A673 (cell line): ENCODE measurements around the gene RAB33A. TPM values are rescaled to one million over a fixed set of nuclear protein-coding genes. Genes with fewer than 3 reads are reported as not detected.

Experiments used
- BruUV-seq: library from RNA; stranded (reverse); fragments of 400-500 nt; replicated peaks from 2 replicates; lab custom pipeline; 2021; lab: Mats Ljungman, UMichigan
- CTCF ChIA-PET: fragments of 300-600 bp; sonication (Branson Sonifier 250); formaldehyde crosslinking; loops from one replicate; lab custom pipeline; 2022; ENCODE audit warnings: antibody characterized with exemption; lab: Charles Lee
- POLR2A ChIA-PET: fragments of 300-600 bp; sonication (Branson Sonifier 250); formaldehyde crosslinking; loops from one replicate; lab custom pipeline; 2022; ENCODE audit warnings: antibody characterized with exemption; ENCODE audit not compliant: low non-redundant PET; lab: Charles Lee
- DNase-seq: peaks from one replicate; pipeline ENCODE4 v3.0.0-alpha.2; 2015; ENCODE audit warnings: low spot score
- H3K27ac ChIP-seq: fragments of 200-600 bp; sonication (generic); 2 replicates; pipeline ENCODE4 v1.5.1; 2016; ENCODE audit warnings: mixed run types, low read depth, mild to moderate bottlenecking, mixed read lengths, antibody characterized with exemption, low read length; ENCODE audit not compliant: poor library complexity, severe bottlenecking
- H3K27me3 ChIP-seq: fragments of 200-600 bp; sonication (generic); replicated peaks from 2 replicates; pipeline ENCODE4 v1.6.1; 2017; ENCODE audit warnings: mixed run types, low read depth, mild to moderate bottlenecking, mixed read lengths, antibody characterized with exemption, low read length; ENCODE audit not compliant: insufficient read depth, poor library complexity
- H3K36me3 ChIP-seq: fragments of 200-600 bp; sonication (generic); 2 replicates; pipeline ENCODE4 v1.6.1; 2016; ENCODE audit warnings: mixed run types, mild to moderate bottlenecking, mixed read lengths, antibody characterized with exemption, low read length; ENCODE audit not compliant: insufficient read depth, poor library complexity, severe bottlenecking
- H3K4me1 ChIP-seq: fragments of 200-600 bp; sonication (generic); 2 replicates; pipeline ENCODE4 v1.6.1; 2017; ENCODE audit warnings: mixed run types, mild to moderate bottlenecking, mixed read lengths, antibody characterized with exemption, low read length; ENCODE audit not compliant: insufficient read depth, poor library complexity, severe bottlenecking
- H3K4me3 ChIP-seq: fragments of 200-600 bp; sonication (generic); 2 replicates; pipeline ENCODE4 v1.5.1; 2016; ENCODE audit warnings: low read depth, mixed run types, mild to moderate bottlenecking, mixed read lengths, low read length; ENCODE audit not compliant: poor library complexity, severe bottlenecking
- H3K9me3 ChIP-seq: fragments of 200-600 bp; sonication (generic); 2 replicates; pipeline ENCODE4 v1.6.1; 2016; ENCODE audit warnings: mixed run types, low read depth, mild to moderate bottlenecking, mixed read lengths, antibody characterized with exemption, low read length; ENCODE audit not compliant: poor library complexity, severe bottlenecking
- CTCF ChIP-seq: fragments of 300-800, 200-600 bp; sonication (generic); conservative IDR thresholded peaks from 2 replicates; pipeline ENCODE4 v1.5.1; 2017; ENCODE audit warnings: low read depth, mild to moderate bottlenecking, antibody characterized with exemption, low read length, moderate library complexity, mixed read lengths
- EZH2 ChIP-seq: fragments of 200-600 bp; sonication (generic); IDR thresholded peaks from 2 replicates; pipeline ENCODE4 v1.6.1; 2017; ENCODE audit warnings: borderline replicate concordance, low read depth, mild to moderate bottlenecking, mixed read lengths, antibody characterized with exemption, low read length; ENCODE audit not compliant: poor library complexity, severe bottlenecking
- intact Hi-C: fragments of 100-400 bp; cut with micrococcal nuclease; formaldehyde crosslinking; loops from one replicate; pipeline ENCODE4 v1.10.0; 2022; ENCODE audit not compliant: unreplicated experiment
- total RNA-seq: library from RNA; stranded (reverse); gene quantifications from 2 replicates; pipeline ENCODE4 v1.2.3, GENCODE V29; 2021

The RAB33A gene
- total RNA-seq, 1 experiment from 2014 or later, result 4.8 TPM

DNA sequence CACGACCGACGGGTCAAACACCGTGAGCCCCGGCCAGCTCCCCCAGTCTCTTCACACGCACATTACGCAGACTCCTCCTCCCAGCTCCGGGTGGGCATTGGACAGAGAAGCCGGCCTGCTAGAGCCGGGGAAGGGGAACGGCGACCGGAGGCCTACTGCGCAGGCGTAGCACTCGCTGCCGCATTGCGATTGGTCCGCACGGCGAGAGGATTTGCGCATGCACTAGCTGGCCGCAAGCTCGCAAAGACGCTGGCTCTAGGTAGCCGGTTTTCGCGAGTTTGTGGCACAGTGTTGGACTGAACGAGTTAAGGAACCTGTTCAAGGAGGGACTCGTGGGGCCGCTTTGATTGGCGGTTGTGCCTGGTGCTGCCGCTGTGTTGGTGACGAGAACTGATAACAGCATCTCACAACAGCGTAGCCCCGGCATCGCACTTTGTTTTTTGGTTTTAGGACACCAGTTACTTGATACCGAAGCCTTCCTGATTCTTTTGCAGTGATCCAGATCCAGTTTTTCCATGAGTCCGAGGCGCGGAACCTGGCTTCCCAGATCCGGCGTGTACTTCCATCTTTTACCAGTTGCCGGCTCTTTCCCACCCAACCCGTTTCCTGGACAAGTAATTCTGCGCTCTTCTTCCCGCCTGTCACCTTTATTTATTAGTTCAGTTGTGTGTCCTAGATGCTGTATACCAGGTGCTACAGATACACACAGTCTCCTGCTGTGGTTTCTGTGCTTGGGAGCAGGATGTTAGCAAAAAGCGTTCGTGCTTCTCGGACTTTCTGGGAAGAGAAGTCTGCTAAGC lies 5.9 kb upstream of the RAB33A start, which contains the start of gene AIFM1:
AIFM1 (minus strand) TSS at position 139 of the 800 bp plus-strand sequence. CDS start 185 bp downstream, outside the sequence.
- DNase-seq, result peak; percentile 93
- TF ChIP-seq EZH2, result no peak
- TF ChIP-seq CTCF, result no peak
- Histone ChIP-seq H3K27ac (peak within 1 kb of the TSS; percentile 87), H3K27me3 (no peaks in the 10 kb centered on the region), H3K4me3 (peak within 1 kb of the TSS; percentile 73), H3K36me3 (no peaks in the 10 kb centered on the region), H3K9me3 (no peaks in the 10 kb centered on the region), H3K4me1 (peaks cover 11% of the 10 kb centered on the region)
- BruUV-seq, result no TSS peak
- POLR2A ChIA-PET, result interaction anchor here (0.6 kb wide), 1 partner anchor 700 kb away, joined by 4 read pairs; no protein-coding TSS in a partner anchor
- CTCF ChIA-PET, result interaction anchor here (1.4 kb wide), 1 partner anchor 86 kb away, joined by 3 read pairs; no protein-coding TSS in a partner anchor
- intact Hi-C loops, result no loop called here

DNA sequence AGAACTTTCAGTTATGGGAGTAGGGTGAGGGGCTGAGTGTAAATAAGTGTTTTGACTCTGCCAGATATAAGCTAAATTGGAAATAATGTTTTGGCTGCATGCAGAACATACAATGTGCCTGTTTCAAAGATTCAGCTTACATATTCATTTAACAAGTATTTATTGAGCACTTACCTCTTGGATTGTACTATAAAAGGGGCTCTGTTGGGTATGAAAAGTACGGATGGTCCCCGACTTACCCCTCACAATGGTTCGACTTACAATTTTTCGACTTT lies 5.3 kb upstream of the RAB33A start:
- Histone ChIP-seq H3K27me3 (no peaks in the 10 kb centered on the region), H3K27ac (peak overlapping the region; percentile 87), H3K4me3 (peak overlapping the region; percentile 73), H3K9me3 (no peaks in the 10 kb centered on the region), H3K36me3 (no peaks in the 10 kb centered on the region), H3K4me1 (peaks cover 11% of the 10 kb centered on the region)
- ChIA-PET POLR2A (no interaction called here), CTCF (interaction anchor here (1.4 kb wide), 1 partner anchor 87 kb away, joined by 3 read pairs; no protein-coding TSS in a partner anchor)
- BruUV-seq, result no TSS peak
- TF ChIP-seq CTCF, result no peak
- no peak for TF ChIP-seq EZH2
- intact Hi-C loops, result no loop called here
- no peak for DNase-seq

DNA sequence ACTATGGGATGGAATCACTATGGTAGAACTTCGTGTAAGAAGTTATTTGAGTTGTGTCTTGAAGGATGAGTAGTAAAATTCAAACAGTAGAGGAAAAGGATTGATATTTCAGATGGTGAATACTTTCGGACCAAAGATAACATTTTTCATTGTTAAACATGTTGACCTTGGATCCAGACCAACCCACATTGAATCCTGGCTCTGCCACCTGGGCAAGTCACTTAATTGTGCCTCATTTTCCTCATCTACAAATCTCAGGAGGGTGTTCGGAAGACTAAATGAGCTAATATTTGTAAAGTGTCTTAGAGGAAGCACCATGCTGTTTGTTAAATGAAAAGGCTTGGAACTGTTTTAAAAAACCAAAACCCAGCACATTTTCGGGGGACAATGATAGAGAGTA lies 4.7 kb upstream of the RAB33A start:
- Histone ChIP-seq H3K27me3 (no peaks in the 10 kb centered on the region), H3K4me1 (peaks cover 11% of the 10 kb centered on the region), H3K27ac (no peak overlapping the region), H3K9me3 (no peaks in the 10 kb centered on the region), H3K4me3 (peak overlapping the region; percentile 73), H3K36me3 (no peaks in the 10 kb centered on the region)
- CTCF ChIA-PET, result no interaction called here
- BruUV-seq, result no TSS peak
- intact Hi-C loops, result no loop called here
- POLR2A ChIA-PET, result no interaction called here
- no peak for TF ChIP-seq CTCF
- no peak for TF ChIP-seq EZH2
- DNase-seq, result no peak
